NCI-H2081 treated with DMSO at 0.1 percent for 48 hours (cell line): ENCODE results near the gene PLK5.
"Not testable (repeated sequence)": the region's sequence is repeated elsewhere in the genome, so short reads cannot be mapped to it uniquely, and the experiment has no call there.

Source experiments
- DNase-seq: peaks from one replicate; lab custom pipeline; 2025; lab: John Stamatoyannopoulos, UW

The PLK5 gene

DNA sequence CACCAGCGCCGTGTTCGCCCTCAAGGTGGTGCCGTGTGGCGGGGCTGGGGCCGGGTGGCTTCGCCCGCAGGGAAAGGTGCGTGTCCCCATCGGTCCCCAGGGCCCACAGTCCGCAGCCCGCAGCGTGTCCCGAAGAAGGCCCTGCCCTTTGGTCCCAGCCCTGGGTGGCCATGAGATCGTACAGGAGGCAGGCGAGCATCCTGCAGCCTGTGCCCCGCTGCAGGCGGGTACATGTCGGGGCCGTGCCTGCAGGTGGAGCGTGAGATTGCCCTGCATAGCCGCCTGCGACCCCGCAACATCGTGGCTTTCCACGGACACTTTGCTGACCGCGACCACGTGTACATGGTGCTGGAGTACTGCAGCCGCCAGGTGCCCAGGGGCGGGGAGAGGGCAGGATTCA lies 1.5 kb downstream of the PLK5 start:
- DNase-seq, result no peak

DNA sequence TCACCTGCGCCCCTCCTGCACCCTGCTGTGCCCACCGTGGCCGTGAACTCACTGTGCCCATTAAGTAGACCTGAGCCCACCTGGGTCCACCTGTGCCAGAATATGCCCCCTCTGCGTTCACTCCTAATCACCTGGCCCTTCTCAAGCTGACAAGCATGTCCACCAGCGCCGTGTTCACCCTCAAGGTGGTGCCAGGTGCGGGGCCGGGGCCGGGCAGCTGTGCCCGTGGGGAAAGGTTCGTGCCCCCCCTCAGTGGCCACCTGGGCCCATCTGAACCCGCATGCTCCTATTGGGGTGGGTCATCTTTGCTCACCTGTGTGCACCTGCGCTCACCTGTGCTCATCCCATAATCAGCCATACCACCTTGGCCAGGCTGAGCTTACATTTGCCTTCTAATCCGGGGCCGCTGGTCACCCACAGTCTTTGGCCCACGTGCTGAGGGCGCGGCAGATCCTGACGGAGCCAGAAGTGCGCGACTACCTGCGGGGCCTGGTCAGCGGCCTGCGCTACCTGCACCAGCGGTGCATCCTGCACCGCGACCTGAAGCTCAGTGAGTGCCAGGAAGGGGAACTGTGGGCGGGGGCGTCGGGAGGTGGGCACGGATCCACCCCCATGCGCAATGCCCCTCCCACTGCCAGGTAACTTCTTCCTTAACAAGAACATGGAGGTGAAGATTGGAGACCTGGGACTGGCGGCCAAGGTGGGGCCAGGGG lies 2.3 kb downstream of the PLK5 start:
- DNase-seq, result no peak

DNA sequence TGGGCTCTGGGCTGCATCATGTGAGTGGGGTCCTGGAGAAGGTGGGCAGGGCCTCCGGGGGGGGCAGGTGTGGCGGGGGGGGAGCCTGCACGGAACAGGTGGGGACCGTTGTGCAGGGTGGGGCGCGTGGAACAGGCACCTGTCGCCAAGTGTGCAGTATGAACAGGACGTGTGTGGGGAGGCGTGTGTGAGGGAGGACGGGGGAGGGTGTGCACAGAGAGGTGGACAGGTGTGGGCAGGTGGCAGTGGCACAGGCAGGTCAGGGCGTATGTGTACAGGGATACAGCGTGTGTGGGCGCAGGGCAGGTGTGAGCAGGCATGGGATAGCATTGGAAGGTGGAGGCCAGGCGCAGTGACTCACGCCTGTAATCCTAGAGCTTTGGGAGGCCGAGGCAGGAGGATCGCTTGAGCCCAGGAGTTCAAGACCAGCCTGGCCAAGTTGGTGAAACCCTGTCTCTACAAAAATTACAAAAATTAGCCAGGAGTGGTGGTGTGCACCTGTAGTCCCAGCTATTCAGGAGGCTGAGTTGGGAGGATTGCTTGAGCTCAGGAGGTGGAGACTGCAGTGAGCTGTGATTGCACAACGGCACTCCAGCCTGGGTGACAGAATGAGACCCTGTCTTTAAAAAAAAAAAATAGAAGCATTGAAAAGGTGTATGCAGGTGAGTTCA lies 3.2 kb downstream of the PLK5 start:
- DNase-seq, result no peak

DNA sequence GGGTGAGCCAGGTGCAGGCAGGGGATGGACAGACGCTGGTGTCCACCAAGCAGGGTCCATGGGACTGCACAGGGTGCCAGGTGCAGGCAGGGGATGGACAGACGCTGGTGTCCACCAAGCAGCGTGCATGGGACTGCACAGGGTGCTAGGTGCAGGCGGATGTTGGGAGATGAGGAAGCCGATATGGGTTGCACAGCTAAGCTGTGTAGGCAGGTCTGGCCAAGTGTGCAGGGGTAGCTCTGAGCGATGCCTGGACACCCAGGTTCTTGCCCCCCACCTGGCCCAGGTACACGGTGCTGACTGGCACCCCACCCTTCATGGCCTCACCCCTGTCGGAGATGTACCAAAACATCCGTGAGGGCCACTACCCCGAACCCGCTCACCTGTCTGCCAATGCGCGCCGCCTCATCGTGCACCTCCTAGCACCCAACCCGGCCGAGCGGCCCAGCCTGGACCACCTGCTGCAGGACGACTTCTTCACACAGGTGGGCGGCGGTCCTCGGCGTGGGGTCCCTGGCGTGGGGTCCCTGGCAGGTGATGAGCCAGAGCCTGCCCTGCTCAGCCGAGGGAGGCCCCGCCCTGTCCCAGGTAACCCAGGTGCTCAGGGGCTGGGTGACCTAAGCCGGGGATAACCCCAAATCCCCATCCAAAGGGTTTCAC lies 3.9 kb downstream of the PLK5 start:
- DNase-seq, result no peak

DNA sequence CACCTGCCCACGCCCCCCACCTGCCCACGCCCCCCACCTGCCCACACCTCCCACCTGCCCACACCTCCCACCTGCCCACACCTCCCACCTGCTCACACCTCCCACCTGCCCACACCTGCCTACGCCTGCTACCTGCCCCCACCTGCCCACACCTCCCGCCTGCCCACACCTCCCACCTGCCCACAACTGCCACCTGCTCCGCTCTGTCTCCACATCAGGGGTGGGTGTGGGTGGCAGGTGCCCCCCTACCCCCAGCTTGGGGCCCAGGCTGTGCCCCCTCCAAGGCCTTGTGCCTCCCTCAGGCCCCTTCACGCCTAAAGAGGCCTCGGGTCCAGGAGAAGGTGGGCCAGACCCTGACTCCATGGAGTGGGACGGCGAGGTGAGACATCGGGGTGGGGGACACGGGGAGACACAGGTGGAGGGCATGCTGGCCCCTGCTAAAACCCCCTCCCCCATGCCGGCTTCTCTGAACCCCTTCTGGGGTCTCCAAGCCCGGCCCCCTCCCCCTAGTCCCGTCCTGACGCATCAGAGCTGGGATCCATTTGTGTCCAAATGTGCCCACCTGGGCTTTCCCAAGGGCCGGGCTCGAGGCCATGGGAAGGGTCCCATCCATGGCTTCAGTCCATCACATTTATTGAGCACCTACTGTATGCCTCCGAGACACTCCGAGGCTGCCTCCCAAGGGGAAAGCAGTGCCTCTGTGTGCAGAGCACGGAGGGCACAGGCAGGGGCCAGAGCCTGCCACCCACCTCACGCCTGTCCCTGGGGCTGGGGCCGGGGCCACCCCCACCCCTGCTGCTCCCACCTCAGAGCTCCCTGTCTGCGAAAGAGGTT lies 4.9 kb downstream of the PLK5 start:
- DNase-seq, result no peak

DNA sequence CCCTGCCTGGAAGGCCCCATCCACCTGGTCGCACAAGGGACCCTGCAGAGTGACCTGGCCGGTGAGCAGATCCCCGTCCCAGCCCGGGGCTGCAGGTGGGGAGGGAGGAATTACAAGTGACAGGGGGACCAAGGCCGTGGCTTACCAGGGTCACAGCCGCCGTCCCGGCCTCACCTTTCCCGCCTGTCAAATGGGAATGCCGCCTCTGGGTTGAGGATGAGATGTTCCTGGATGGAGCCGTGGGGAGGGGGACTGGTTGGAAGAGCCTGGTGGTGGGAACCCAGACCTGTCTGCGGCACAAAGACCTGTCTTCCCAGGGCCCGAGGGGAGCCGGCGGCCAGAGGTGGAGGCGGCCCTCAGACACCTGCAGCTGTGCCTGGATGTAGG lies 5.5 kb downstream of the PLK5 start:
- no peak for DNase-seq

DNA sequence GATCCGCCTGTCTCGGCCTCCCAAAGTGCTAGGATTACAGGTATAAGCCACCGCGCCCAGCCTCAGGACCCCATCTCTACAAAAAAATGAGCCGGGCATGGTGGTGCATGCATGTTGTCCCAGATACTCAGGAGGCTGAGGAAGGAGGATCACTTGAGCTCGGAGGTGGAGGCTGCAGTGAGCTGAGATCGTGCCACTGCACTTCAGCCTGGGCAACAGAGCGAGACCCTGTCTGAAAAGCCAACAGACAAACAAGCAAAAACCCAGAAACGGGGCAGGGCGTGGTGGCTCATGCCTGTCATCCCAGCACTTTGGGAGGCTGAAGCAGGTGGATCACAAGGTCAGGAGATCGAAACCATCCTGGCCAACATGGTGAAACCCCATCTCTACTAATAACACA lies 7.0 kb downstream of the PLK5 start:
- DNase-seq, result not testable (repeated sequence)

DNA sequence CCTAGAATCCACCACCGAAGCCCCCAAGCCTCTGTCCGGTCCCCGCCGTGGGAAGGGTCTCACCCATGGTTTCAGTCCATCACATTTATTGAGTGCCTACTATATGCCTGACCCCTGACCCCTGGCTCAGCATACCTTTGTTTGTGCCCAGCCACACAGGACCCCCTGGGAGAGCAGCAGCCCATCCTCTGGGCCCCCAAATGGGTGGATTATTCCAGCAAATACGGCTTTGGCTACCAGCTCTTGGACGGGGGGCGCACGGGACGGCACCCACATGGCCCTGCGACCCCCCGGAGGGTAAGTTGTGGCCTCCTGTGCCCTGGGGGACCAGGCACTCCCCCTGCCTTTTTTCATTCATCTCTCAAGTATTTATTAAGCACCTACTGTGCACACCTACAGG lies 7.7 kb downstream of the PLK5 start:
- no peak for DNase-seq

DNA sequence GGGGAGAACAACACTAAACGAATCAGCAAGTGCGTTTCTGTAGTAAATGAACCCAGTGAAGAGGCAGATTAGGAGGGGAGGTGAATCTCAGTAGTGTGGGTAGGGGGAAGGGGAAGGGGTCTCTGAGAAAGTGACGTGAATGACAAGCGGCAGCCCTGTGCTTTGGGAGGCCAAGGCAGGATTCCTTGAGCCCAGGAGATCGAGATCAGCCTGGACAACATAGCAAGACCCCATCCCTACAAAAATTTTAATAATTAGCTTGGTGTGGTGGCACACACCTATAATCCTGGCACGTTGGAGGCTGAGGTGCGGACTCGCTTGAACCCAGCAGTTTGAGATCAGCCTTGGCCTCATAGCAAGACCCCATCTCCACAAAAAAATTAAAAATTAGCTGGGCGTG lies 8.1 kb downstream of the PLK5 start:
- DNase-seq, result no peak

DNA sequence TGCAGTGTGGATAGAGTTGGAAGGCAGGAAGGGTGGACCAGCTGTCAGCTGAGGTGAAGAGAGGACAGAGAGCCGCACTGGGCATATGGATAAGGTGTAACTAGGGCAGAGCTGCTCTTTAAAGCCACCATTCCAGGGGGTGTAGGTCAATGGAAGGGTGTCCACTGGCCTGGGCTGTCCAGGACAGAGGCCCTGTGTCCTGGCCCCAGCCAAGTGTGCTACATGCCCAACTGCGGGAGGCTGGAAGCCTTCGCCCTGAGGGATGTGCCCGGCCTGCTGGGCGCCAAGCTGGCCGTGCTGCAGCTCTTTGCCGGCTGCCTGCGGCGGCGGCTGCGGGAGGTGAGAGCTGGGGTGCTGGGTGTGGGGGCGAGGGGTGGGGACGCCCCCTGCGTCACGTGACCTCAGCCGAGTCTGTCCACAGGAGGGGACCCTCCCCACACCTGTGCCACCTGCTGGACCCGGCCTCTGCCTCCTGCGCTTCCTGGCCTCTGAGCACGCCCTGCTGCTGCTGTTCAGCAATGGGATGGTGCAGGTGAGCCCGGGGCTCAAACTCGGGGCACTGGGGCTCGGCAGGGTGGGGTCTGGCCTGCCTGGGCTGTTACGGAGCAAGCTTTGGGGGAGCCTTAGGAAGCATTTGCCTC lies 9.8 kb downstream of the PLK5 start:
- DNase-seq, result no peak

DNA sequence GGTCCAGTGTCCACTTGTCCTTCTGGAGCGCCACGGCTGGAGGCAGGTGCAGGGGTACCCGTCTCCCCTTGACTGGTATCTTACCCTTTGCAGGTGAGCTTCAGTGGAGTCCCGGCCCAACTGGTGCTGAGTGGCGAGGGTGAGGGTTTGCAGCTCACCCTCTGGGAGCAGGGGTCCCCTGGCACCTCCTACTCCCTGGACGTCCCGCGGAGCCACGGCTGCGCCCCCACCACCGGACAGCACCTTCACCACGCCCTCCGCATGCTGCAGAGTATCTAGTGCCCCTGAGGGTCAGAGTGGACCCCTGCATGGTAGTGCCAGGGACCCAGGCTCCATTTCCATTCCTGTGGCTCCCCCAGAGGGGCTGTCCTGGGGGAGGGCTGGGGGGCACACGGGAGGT lies 11.1 kb downstream of the PLK5 start:
- no peak for DNase-seq

DNA sequence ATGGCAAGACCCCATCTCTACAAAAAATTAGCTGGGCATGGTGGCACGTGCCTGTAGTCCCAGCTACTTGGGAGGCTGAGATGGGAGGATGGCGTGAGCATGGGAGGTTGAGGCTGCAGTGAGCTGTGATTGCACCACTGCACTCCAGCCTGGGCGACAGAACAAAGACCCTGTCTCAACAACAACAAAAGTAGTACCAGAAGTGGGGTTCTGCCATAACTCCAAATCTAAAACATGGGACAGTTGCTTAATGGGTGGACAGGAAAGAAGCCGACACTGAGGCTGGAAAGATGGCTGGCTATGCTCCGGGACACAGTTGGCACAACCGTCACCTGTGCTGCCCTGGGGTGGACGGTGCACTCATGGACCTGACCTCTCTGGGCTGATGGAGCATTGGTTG lies 11.8 kb downstream of the PLK5 start:
- DNase-seq, result not testable (repeated sequence)

DNA sequence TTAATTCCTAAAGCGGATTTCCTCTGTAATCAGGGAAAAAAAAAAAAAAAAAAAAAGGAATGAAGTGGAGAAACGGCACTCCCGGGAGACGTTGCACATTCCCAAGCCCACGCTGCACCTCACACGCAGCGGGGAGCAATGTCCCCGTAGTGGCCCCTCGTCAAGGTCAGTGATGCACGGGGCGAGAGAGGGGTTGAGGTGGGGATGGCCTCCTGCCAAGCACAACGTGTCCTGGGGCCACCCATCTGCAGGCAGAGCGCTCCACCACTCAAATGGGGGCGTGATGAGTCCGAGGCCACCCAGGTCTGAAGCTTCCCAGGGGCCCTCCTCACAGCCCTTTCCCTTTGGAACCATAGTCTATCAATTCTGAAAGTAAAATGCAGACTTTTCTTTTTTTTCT lies 15.1 kb downstream of the PLK5 start:
- no peak for DNase-seq

DNA sequence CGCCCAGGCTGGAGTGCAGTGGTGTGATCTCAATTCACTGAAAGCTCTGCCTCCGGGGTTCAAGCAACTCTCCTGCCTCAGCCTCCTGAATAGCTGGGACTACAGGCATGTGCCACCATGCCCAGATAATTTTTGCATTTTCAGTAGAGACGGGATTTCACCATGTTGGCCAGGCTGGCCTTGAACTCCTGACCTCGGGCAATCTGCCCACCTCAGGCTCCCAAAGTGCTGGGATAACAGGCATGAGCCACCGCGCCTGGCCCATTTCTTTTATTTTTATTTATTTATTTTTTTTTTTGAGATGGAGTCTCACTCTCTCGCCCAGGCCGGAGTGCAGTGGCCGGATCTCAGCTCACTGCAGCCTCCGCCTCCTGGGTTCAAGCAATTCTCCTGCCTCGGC lies 15.9 kb downstream of the PLK5 start:
- not testable (repeated sequence) for DNase-seq

DNA sequence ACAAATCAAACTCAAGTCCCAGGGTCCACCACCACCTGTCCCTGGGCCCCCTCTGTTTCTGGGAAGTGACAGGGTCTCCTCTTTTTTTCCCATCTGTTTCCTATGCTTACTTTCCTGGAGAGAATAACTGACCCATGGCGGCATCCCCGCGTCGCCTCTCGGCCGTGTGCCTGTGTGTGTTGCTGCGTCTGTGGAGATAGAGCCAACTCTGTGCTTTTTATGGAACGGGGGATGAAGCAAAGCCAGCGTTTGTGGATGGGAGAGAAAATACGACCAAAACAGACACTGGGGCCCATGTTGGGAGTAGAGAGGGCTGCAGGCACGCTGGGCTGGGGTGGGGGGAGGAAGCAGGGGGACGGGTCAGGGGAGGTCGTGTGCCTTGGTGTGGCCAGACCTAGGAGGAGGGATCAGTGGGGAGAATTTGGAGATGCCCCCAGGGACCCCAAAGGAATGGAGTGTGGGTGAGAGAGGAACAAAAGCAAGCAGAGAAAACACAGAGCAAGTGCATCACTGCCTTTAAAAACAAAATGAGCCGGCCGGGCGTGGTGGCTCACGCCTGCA lies 16.6 kb downstream of the PLK5 start:
- DNase-seq, result no peak

DNA sequence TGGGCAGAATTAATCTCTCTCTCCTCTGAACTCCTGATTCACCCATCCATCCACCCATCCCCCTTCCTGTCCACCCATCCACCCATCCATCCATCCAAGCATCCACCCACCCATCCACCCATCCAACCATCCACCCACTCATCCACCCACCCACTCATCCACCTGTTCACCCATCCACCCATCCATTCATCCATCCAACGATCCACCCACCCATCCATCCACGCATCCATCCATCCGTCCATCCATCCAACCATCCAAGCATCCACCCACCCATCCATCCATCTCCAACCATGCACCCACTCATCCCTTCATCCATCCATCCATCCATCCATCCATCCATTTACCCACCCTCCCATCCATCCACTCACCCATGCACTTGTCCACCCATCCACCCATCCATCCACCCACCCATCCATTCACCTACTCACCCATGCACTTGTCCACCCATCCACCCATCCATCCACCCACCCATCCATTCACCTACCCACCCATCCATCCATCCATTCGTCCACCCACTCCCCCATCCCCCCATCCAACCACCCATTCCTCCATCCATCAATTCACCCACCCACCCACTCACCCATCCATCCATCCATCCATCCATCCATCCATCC lies 25.6 kb downstream of the PLK5 start:
- DNase-seq, result no peak

DNA sequence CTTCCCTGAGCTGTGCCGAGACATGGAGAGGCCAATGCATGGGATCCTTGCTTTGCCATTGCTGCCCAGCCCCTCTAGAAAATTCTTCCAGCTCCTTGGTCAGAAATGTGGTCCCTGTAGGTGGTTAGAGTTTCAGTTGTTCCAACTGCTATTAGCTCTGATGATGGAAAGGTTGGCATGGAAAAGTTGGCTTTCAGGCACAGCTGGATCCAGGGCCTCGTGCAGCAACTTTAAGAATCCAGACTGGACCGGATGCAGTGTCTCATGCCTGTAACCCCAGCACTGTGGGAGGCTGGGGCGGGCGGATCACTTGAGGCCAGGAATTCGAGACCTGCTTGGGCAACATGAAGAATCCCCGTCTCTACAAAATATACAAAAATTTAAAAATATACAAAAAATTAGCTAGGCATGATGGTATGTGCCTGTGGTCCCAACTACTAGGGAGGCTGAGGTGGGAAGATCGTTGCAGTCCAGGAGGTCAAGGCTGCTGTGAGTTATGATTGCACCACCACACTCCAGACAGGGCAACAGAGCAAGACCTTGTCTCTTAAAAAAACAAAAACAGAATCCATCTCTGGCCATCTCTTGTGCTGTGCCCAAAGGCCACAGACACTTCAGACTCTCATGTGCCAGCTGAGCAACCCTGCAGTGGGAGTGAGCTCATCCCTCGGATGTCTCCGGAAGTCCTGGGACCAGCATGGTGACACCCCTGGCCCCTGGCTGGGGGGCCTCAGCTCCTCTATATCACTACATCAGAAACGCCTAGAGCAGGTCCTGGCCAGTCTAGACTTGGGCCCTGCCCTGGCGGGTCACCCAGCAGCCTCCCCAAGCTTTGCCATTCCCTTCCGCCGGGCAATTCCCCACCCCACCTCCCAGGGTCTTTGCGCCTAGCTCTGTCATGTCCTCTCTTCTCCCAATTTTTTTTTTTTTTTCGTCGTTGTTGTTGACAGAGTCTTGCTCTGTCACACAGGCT lies 27.5 kb downstream of the PLK5 start:
- DNase-seq, result no peak

DNA sequence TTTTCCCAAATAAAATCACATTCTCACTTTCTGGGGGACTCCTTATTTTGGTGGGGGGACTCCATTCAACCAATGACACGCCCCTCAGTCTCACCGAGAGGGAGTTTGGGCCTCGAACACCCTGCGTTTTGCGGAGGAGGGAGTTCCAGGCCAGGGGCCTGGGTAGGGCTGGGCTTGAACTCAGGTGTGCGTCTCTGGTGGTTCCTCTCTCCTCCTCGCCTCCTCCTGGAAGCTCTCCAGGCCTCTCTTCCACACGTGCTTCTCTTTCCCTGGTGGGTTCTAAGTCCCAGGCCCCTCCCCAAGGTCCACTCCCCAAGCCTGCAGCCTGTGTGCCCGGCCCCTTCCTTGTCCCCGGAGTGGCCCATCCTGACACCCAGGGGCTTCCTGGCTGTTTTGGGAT lies 29.5 kb downstream of the PLK5 start:
- DNase-seq, result no peak

DNA sequence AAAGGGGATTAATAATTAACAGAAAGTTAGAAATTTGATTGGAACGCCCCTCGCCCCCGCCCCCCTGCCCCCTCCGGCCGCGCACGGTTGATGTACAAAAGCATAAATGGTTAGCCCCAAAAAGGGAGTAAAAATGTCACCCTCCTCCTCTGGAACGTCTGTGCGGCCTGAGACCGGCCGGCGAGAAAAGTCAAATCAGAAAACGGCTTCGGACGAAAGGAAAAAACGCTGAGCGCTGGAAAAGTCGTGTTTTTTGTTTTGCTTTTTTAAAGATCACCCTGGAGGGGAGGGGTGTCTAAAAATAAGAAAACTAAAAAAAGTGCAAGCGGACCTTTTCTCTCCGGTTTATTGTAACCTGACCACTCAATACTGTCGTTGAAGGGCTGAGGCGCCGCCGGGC lies 31.1 kb downstream of the PLK5 start:
- no peak for DNase-seq
